Skeletal muscle tissue (tissue), 4 donors: ENCODE results near the gene THAP10. TPM values are rescaled to one million over a fixed set of nuclear protein-coding genes. Genes with fewer than 3 reads are reported as not detected.

Source experiments
- H3K27ac ChIP-seq: one replicate; pipeline ENCODE4 v1.7.0; 2013; ENCODE audit warnings: mild to moderate bottlenecking, low read depth, low read length, inconsistent platforms
- H3K27me3 ChIP-seq, 3 donors: one replicate each; pipeline ENCODE4 v1.7.0; 2013; ENCODE audit warnings: low read length in 3 of 3; ENCODE audit not compliant: control insufficient read depth in 3 of 3, insufficient read depth in 3 of 3
- H3K36me3 ChIP-seq, 3 donors: one replicate each; pipeline ENCODE4 v1.7.0; 2013; ENCODE audit warnings: low read length in 3 of 3; ENCODE audit not compliant: control insufficient read depth in 3 of 3, insufficient read depth in 3 of 3
- H3K4me1 ChIP-seq, 3 donors: one replicate each; pipeline ENCODE4 v1.7.0; 2013; ENCODE audit warnings: low read length in 3 of 3, mild to moderate bottlenecking in 3 of 3; ENCODE audit not compliant: control insufficient read depth in 3 of 3, insufficient read depth in 3 of 3
- H3K4me3 ChIP-seq, 3 donors: one replicate each; pipeline ENCODE4 v1.7.0; 2013; ENCODE audit warnings: low read length in 3 of 3
- H3K9ac ChIP-seq, 3 donors: one replicate each; pipeline ENCODE4 v1.7.0; 2013; ENCODE audit warnings: low read length in 3 of 3, mild to moderate bottlenecking in 3 of 3, moderate library complexity in 2 of 3, low read depth in 1 of 3
- H3K9me3 ChIP-seq, 3 donors: one replicate each; pipeline ENCODE4 v1.7.0; 2013; ENCODE audit warnings: low read length in 3 of 3; ENCODE audit not compliant: control insufficient read depth in 3 of 3
- total RNA-seq: library from RNA; depleted of rRNA; stranded (reverse); fragments of >200 nt; gene quantifications from one replicate; pipeline ENCODE4 v1.2.3, GENCODE V29; 2014
- donor health status: Osteomylitis.

Gene THAP10
- total RNA-seq, 1 donor from 2014 or later, result 5.2 TPM

GRCh38 chr15:70856177-70856883 is 35.9 kb downstream of the THAP10 start:
- peaks cover 0 to 5% (median 0%) of the 10 kb centered on the region in 3 donors for H3K36me3 ChIP-seq
- H3K9ac ChIP-seq, result no peak overlapping the region
- peak overlapping the region; percentile 71 for H3K27ac ChIP-seq
- no peaks in the 10 kb centered on the region for H3K9me3 ChIP-seq
- H3K27me3 ChIP-seq, result peaks cover 0 to 7% (median 0%) of the 10 kb centered on the region in 3 donors
- peak overlapping the region in 1 of 3 donors; percentile 35 for H3K4me3 ChIP-seq
- H3K4me1 ChIP-seq, result peaks cover 10 to 17% (median 14%) of the 10 kb centered on the region in 3 donors

- Histone ChIP-seq H3K4me1 (peaks cover 10 to 17% (median 14%) of the 10 kb centered on the region in 3 donors), H3K9ac (no peak overlapping the region), H3K9me3 (no peaks in the 10 kb centered on the region), H3K36me3 (peaks cover 0 to 6% (median 0%) of the 10 kb centered on the region in 3 donors), H3K27ac (peak overlapping the region; percentile 71), H3K27me3 (peaks cover 0 to 7% (median 0%) of the 10 kb centered on the region in 3 donors), H3K4me3 (no peak overlapping the region)
These were observed 36.5 kb downstream of the THAP10 start for GRCh38 chr15:70855764-70856163.

DNA sequence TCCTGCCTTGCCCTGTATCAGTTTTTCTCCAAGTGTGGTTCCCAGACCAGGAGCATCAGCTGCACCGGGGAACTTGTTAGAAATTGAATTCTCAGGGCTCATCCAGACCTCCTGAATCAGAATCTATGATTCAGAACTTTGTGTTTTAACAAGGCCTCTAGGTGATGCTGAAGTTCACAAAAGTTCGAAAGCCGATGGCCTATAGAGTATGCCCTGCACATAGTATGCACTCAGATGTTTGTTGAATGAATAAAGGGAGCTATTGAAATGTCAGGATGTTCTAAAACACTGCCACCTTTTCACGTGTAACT is 37.6 kb downstream of the THAP10 start:
- peak overlapping the region; percentile 65 to 78 (median 72) for H3K4me3 ChIP-seq
- no peaks in the 10 kb centered on the region for H3K9me3 ChIP-seq
- peak overlapping the region; percentile 82 to 87 (median 84) for H3K9ac ChIP-seq
- peaks cover 0 to 7% (median 0%) of the 10 kb centered on the region in 3 donors for H3K27me3 ChIP-seq
- H3K27ac ChIP-seq, result peak overlapping the region; percentile 78
- H3K4me1 ChIP-seq, result peaks cover 10 to 17% (median 14%) of the 10 kb centered on the region in 3 donors
- peaks cover 0 to 6% (median 0%) of the 10 kb centered on the region in 3 donors for H3K36me3 ChIP-seq

DNA sequence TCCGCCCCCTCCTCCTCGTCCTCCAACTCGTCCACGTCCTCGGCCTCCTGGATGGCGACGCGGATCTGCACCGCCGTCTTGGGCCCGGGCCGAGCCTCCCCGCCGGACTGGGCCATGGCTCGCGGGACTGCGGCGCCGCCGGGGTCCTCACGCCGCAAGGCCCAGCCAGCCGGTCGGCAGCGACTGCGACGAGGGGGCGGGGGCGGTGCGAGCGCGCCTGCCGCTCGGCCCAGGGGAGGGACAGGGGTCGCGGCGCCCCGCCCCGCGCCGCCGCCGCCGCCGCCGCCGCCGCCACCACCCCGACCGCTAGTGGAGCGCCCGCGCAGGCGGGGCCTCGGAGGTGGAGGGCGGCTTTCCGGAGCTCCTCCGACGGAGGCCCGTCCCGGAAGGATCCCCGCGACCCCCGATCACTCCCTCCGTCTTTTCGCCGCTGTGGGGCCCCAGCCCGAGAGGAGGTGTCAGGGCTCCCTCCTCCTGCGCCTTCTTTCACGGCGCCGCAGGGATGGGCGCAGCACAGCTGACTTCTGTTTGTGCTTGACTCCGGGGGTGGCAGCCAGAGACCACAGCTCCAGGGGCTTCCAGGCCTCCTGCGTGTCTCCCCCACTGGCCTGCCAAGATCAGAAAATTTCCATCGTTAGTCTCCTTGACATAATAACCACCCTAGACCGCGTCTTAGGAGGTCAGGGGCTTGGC is 38.1 kb downstream of the THAP10 start, which contains the start of gene LARP6:
LARP6 (minus strand) TSS at position 185 of the 693 bp plus-strand sequence; CDS start at position 116, 69 bp downstream.
- peaks cover 0 to 6% (median 0%) of the 10 kb centered on the region in 3 donors for H3K36me3 ChIP-seq
- peaks cover 0 to 7% (median 0%) of the 10 kb centered on the region in 3 donors for H3K27me3 ChIP-seq
- no peaks in the 10 kb centered on the region for H3K9me3 ChIP-seq
- H3K4me3 ChIP-seq, result peak within 1 kb of the TSS; percentile 72 to 78 (median 73)
- H3K4me1 ChIP-seq, result peaks cover 10 to 17% (median 14%) of the 10 kb centered on the region in 3 donors
- peak within 1 kb of the TSS; percentile 78 for H3K27ac ChIP-seq
- peak within 1 kb of the TSS; percentile 82 to 87 (median 84) for H3K9ac ChIP-seq

- H3K9ac ChIP-seq, result peak overlapping the region; percentile 74 to 82 (median 76)
- peaks cover 10 to 17% (median 14%) of the 10 kb centered on the region in 3 donors for H3K4me1 ChIP-seq
- H3K27me3 ChIP-seq, result peaks cover 0 to 7% (median 0%) of the 10 kb centered on the region in 3 donors
- H3K4me3 ChIP-seq, result peak overlapping the region; percentile 72 to 78 (median 73)
- H3K36me3 ChIP-seq, result peaks cover 0 to 6% (median 0%) of the 10 kb centered on the region in 3 donors
- H3K9me3 ChIP-seq, result no peaks in the 10 kb centered on the region
- H3K27ac ChIP-seq, result peak overlapping the region; percentile 75
These were observed 38.8 kb downstream of the THAP10 start for GRCh38 chr15:70853318-70853972.

GRCh38 chr15:70852501-70853317 is 39.5 kb downstream of the THAP10 start:
- no peaks in the 10 kb centered on the region for H3K9me3 ChIP-seq
- H3K27ac ChIP-seq, result peak overlapping the region; percentile 75
- peaks cover 10 to 17% (median 14%) of the 10 kb centered on the region in 3 donors for H3K4me1 ChIP-seq
- H3K27me3 ChIP-seq, result peaks cover 0 to 7% (median 0%) of the 10 kb centered on the region in 3 donors
- peaks cover 0 to 6% (median 0%) of the 10 kb centered on the region in 3 donors for H3K36me3 ChIP-seq
- peak overlapping the region; percentile 74 to 82 (median 76) for H3K9ac ChIP-seq
- H3K4me3 ChIP-seq, result peak overlapping the region; percentile 72 to 78 (median 73)

GRCh38 chr15:70851889-70852288 is 40.3 kb downstream of the THAP10 start:
- Histone ChIP-seq H3K27ac (peak overlapping the region; percentile 46), H3K36me3 (peaks cover 0 to 6% (median 0%) of the 10 kb centered on the region in 3 donors), H3K9me3 (no peaks in the 10 kb centered on the region), H3K4me3 (no peak overlapping the region), H3K4me1 (peaks cover 10 to 17% (median 10%) of the 10 kb centered on the region in 3 donors), H3K9ac (no peak overlapping the region), H3K27me3 (peaks cover 0 to 7% (median 0%) of the 10 kb centered on the region in 3 donors)

DNA sequence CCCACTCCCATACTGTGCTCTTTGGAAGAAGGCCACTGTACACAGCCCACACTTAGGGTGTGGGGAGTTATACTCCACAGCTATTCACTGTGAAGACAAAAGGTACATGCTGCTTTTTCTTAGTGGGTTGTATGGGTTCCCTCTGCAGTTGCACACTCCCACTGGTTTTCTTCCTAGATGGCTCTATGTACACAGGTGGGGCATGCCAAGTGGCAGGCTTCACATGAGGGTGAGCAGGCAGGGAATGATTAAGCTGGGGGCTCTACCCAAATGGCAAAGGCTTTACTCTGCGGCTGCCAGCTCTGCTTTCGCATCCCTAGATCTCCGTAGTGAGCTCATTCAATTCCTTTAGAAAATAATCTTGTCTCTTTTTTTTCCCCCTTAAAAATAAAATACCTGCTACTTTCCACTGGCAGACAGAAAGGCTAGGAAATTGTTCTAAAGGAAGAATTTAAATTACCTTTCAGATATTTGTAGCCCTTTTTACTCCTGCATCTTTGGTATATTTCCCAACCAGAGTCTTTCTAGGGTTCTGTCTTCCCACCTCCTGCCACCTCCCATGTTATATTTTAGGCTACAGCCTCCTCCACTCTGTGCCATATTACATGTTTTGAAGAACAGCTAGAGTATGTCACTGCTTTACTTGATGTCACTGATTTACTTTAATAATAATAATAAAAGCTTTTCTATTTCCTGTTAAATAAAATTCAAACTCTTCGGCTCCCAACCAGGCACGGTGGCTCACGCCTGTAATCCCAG is 46.5 kb downstream of the THAP10 start:
- no peak overlapping the region for H3K9ac ChIP-seq

More for the DNA sequence above, 46.5 kb downstream of the THAP10 start:
- Histone ChIP-seq H3K4me3 (no peak overlapping the region), H3K27me3 (no peaks in the 10 kb centered on the region), H3K27ac (no peak overlapping the region), H3K9me3 (no peaks in the 10 kb centered on the region), H3K4me1 (no peaks in the 10 kb centered on the region), H3K36me3 (no peaks in the 10 kb centered on the region)
